Fibroblast of pulmonary artery (primary cell): ENCODE data around the gene ZNF536.

ENCODE experiments used
- DNase-seq: peaks from one replicate; pipeline ENCODE4 v3.0.0-alpha.2; 2010; ENCODE audit warnings: low read depth
- H3K4me3 ChIP-seq: replicated peaks from 2 replicates; pipeline ENCODE4 v1.5.1; 2011; ENCODE audit warnings: low read depth, mild to moderate bottlenecking, control low read depth, low read length, moderate library complexity
- TF ChIP-seq, protein P1 (sequence below): IDR thresholded peaks from 2 replicates; pipeline ENCODE4 v1.5.1; 2011; ENCODE audit warnings: mild to moderate bottlenecking, control low read depth, low read length, inconsistent platforms; ENCODE audit errors: missing control alignments

The ZNF536 gene

GRCh38 chr19:30363073-30363472 lies 9.1 kb upstream of the ZNF536 start:
- DNase-seq = no peak
- TF ChIP-seq, protein P1, sequence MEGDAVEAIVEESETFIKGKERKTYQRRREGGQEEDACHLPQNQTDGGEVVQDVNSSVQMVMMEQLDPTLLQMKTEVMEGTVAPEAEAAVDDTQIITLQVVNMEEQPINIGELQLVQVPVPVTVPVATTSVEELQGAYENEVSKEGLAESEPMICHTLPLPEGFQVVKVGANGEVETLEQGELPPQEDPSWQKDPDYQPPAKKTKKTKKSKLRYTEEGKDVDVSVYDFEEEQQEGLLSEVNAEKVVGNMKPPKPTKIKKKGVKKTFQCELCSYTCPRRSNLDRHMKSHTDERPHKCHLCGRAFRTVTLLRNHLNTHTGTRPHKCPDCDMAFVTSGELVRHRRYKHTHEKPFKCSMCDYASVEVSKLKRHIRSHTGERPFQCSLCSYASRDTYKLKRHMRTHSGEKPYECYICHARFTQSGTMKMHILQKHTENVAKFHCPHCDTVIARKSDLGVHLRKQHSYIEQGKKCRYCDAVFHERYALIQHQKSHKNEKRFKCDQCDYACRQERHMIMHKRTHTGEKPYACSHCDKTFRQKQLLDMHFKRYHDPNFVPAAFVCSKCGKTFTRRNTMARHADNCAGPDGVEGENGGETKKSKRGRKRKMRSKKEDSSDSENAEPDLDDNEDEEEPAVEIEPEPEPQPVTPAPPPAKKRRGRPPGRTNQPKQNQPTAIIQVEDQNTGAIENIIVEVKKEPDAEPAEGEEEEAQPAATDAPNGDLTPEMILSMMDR = no peak

DNA sequence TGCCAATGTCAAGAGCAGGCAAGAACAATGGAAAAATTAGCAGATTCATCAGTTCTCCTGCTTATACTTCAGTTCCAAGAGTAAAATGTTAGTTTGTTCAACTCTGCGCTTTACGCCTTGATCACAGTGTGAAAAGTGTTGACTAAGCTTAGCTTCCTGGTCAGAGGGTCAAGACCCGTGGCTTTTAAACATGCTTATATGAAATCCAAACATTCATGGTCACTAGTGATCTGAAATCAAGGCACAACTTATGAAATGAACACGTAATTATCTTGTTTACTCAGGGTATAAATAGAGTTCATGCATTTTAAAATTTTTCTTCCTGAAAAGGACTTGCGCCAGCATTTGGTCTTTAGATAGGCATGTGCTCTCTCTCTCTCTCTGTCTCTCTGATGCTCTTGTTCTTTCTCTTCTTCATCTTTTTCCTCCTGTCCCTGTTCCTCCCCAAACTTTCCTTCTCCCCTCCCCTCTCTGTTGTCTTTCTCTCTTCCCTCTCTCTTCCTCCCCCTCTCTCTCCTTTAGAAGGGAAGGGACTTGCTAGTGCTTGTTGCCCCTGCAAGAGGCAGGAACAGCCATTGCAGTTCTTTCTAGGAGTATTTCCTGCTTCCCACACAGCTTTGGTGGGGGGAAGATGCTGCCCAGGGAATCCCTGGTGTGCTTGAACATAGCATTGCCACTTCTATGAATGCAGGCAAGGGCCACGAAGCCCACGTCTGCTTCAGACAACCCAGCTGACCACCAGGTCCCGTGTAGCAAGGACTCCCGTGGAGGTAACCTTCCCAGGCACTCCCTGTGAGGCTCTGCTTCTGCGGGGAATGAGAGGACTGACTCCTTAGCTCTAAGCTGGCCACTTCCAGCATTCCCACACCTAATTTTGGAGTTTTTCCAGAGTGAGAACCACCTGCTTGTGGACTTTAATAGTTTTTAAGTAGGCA lies 7.1 kb upstream of the ZNF536 start:
- TF ChIP-seq, protein P1 = no peak
- no peak overlapping the region for H3K4me3 ChIP-seq

More at GRCh38 chr19:30363073-30363472, 9.1 kb upstream of the ZNF536 start:
- H3K4me3 ChIP-seq = no peak overlapping the region

DNA sequence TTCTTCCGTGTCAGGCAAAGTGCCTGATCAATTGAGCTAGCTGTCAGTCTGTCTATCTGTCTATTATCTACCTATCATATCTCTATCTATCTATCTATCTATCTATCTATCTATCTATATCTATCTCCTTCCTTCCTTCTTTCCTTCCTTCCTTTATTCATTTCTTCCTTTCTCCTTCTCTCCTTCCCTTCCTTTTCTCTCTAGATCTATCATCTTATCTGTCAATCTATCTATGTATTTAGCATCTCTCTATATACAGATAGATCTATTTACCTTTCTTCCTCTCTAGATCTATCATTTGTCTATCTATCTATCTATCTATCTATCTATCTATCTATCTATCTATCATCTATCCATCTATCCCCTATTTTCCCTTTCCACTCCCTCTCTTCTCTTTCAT lies 5.9 kb upstream of the ZNF536 start:
- TF ChIP-seq, protein P1 = no peak
- no peak for DNase-seq
- H3K4me3 ChIP-seq = no peak overlapping the region

More for the DNA sequence above, 7.1 kb upstream of the ZNF536 start:
- DNase-seq = no peak

GRCh38 chr19:30367006-30367405 lies 5.2 kb upstream of the ZNF536 start:
- H3K4me3 ChIP-seq = no peak overlapping the region
- TF ChIP-seq, protein P1 = no peak
- no peak for DNase-seq

- DNase-seq = no peak
- TF ChIP-seq, protein P1 = no peak
- H3K4me3 ChIP-seq = no peak overlapping the region
Measured at GRCh38 chr19:30367421-30367820, 4.8 kb upstream of the ZNF536 start.

DNA sequence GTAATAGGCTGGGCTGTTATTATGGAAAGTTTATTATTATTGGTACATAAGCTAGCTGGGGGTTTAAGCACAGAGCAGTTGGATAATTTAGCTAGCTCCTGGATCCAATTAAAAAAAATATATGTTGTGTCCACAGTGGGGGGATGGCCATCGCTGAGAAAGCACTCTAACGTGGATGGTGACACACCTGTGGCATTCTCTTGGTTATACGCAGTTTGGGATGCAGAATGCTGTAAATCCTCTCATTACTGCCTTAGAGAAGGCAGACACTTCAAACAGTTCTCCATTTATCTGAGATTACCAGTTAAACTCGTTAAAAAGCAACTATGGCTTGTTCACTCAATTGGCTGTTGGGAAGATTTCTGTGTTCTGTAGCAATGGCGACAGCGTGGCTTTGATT lies 2.4 kb upstream of the ZNF536 start:
- DNase-seq = no peak
- no peak overlapping the region for H3K4me3 ChIP-seq
- TF ChIP-seq, protein P1 = no peak
